ENCODE data around the gene DMBT1. TPM values are rescaled to one million over a fixed set of nuclear protein-coding genes. Genes with fewer than 3 reads are reported as not detected.
"Not testable (repeated sequence)": the region's sequence is repeated elsewhere in the genome, so short reads cannot be mapped to it uniquely, and the experiment has no call there.

Gene DMBT1
- total and polyA plus RNA-seq, 7 experiments from 2014 or later, result not detected

GRCh38 chr10:122577311-122577885, 16.8 kb downstream of the DMBT1 start:
- Histone ChIP-seq H3K36me3 (ENCODE audit: control insufficient read depth in 2 of 3, insufficient read depth in 3 of 3, low read length in 3 of 3) (no peaks in the 10 kb centered on the region), H3K4me3 (ENCODE audit: low read length) (no peak overlapping the region), H3K4me1 (ENCODE audit: control insufficient read depth in 2 of 2, insufficient read depth in 2 of 2, low read length in 2 of 2) (no peaks in the 10 kb centered on the region), H3K27ac (ENCODE audit: low read depth, low read length) (no peak overlapping the region), H3K9me3 (ENCODE audit: control insufficient read depth in 2 of 3, low read length in 3 of 3) (no peaks in the 10 kb centered on the region), H3K27me3 (ENCODE audit: control insufficient read depth in 2 of 2, insufficient read depth in 2 of 2, low read length in 2 of 2) (no peaks in the 10 kb centered on the region)
- ChIA-PET POLR2A (no interaction called here), CTCF (no interaction called here)
- Mint-ChIP-seq H3K27me3 (peaks cover 0 to 12% (median 0%) of the 10 kb centered on the region in 5 donors), H3K4me1 (no peaks in the 10 kb centered on the region), H3K27ac (no peak overlapping the region), H3K4me3 (no peak overlapping the region), H3K9me3 (peaks cover 0 to 16% (median 3%) of the 10 kb centered on the region in 11 donors), H3K36me3 (no peaks in the 10 kb centered on the region)
- no peak for ATAC-seq
- no peak for DNase-seq
- intact Hi-C loops (cut with micrococcal nuclease), result no loop called here

- not testable (repeated sequence) for H3K4me3 Mint-ChIP-seq
These were observed 25.5 kb downstream of the DMBT1 start for GRCh38 chr10:122586070-122586469.

GRCh38 chr10:122587098-122587760, 26.7 kb downstream of the DMBT1 start:
- Mint-ChIP-seq H3K9me3 (peaks cover 0 to 2% (median 0%) of the 10 kb centered on the region in 11 donors), H3K4me1 (no peaks in the 10 kb centered on the region), H3K4me3 (no peak overlapping the region), H3K27me3 (no peaks in the 10 kb centered on the region), H3K27ac (no peak overlapping the region), H3K36me3 (no peaks in the 10 kb centered on the region)
- DNase-seq (no peak), ATAC-seq (no peak)
- intact Hi-C loops (cut with micrococcal nuclease), result no loop called here
- ChIA-PET POLR2A (no interaction called here), CTCF (interaction anchor here (0.6 kb wide), 1 partner anchor 134 kb away, joined by 3 read pairs; no protein-coding TSS in a partner anchor)
- no peaks in the 10 kb centered on the region for H3K27me3 ChIP-seq (ENCODE audit: control insufficient read depth in 2 of 2, insufficient read depth in 2 of 2, low read length in 2 of 2)
- H3K9me3 ChIP-seq (ENCODE audit: control insufficient read depth in 2 of 3, low read length in 3 of 3), result no peaks in the 10 kb centered on the region
- no peaks in the 10 kb centered on the region for H3K4me1 ChIP-seq (ENCODE audit: control insufficient read depth in 2 of 2, insufficient read depth in 2 of 2, low read length in 2 of 2)
- no peaks in the 10 kb centered on the region for H3K36me3 ChIP-seq (ENCODE audit: control insufficient read depth in 2 of 3, insufficient read depth in 3 of 3, low read length in 3 of 3)
- H3K27ac ChIP-seq (ENCODE audit: low read depth, low read length), result no peak overlapping the region
- H3K4me3 ChIP-seq (ENCODE audit: low read length), result no peak overlapping the region

More at GRCh38 chr10:122586070-122586469, 25.5 kb downstream of the DMBT1 start:
- H3K36me3 ChIP-seq (ENCODE audit: control insufficient read depth in 2 of 3, insufficient read depth in 3 of 3, low read length in 3 of 3); ATAC-seq; POLR2A ChIA-PET; CTCF ChIA-PET; H3K27ac ChIP-seq (ENCODE audit: low read depth, low read length); H3K27me3 Mint-ChIP-seq; H3K9me3 Mint-ChIP-seq; intact Hi-C loops (cut with micrococcal nuclease); H3K27ac Mint-ChIP-seq; H3K4me1 ChIP-seq (ENCODE audit: control insufficient read depth in 2 of 2, insufficient read depth in 2 of 2, low read length in 2 of 2); H3K4me1 Mint-ChIP-seq; H3K9me3 ChIP-seq (ENCODE audit: control insufficient read depth in 2 of 3, low read length in 3 of 3); H3K4me3 ChIP-seq (ENCODE audit: low read length); H3K36me3 Mint-ChIP-seq; H3K27me3 ChIP-seq (ENCODE audit: control insufficient read depth in 2 of 2, insufficient read depth in 2 of 2, low read length in 2 of 2); DNase-seq: not testable (repeated sequence)

- no peak overlapping the region for H3K4me3 ChIP-seq (ENCODE audit: low read length)
- H3K36me3 Mint-ChIP-seq, result no peaks in the 10 kb centered on the region
- no peak overlapping the region for H3K4me3 Mint-ChIP-seq
- peaks cover 0 to 6% (median 0%) of the 10 kb centered on the region in 5 donors for H3K27me3 Mint-ChIP-seq
- no peaks in the 10 kb centered on the region for H3K4me1 ChIP-seq (ENCODE audit: control insufficient read depth in 2 of 2, insufficient read depth in 2 of 2, low read length in 2 of 2)
- H3K9me3 Mint-ChIP-seq, result peaks cover 0 to 2% (median 0%) of the 10 kb centered on the region in 11 donors
- no peak overlapping the region for H3K27ac ChIP-seq (ENCODE audit: low read depth, low read length)
- H3K4me1 Mint-ChIP-seq, result no peaks in the 10 kb centered on the region
- H3K27me3 ChIP-seq (ENCODE audit: control insufficient read depth in 2 of 2, insufficient read depth in 2 of 2, low read length in 2 of 2), result no peaks in the 10 kb centered on the region
- no peaks in the 10 kb centered on the region for H3K36me3 ChIP-seq (ENCODE audit: control insufficient read depth in 2 of 3, insufficient read depth in 3 of 3, low read length in 3 of 3)
- intact Hi-C loops (cut with micrococcal nuclease), result no loop called here
- H3K27ac Mint-ChIP-seq, result no peak overlapping the region
- H3K9me3 ChIP-seq (ENCODE audit: control insufficient read depth in 2 of 3, low read length in 3 of 3), result no peaks in the 10 kb centered on the region
- CTCF ChIA-PET, result interaction anchor here (0.6 kb wide), 1 partner anchor 325 kb away, joined by 3 read pairs; no protein-coding TSS in a partner anchor
- no peak for DNase-seq
- no peak for ATAC-seq
- POLR2A ChIA-PET, result no interaction called here
These were observed 27.8 kb downstream of the DMBT1 start for GRCh38 chr10:122588381-122588780.

- Mint-ChIP-seq H3K9me3 (peaks cover 0 to 2% (median 0%) of the 10 kb centered on the region in 11 donors), H3K27ac (no peak overlapping the region), H3K36me3 (no peaks in the 10 kb centered on the region), H3K4me1 (no peaks in the 10 kb centered on the region), H3K4me3 (no peak overlapping the region), H3K27me3 (peaks cover 0 to 8% (median 0%) of the 10 kb centered on the region in 5 donors)
- H3K36me3 ChIP-seq (ENCODE audit: control insufficient read depth in 2 of 3, insufficient read depth in 3 of 3, low read length in 3 of 3), result no peaks in the 10 kb centered on the region
- POLR2A ChIA-PET, result no interaction called here
- H3K27me3 ChIP-seq (ENCODE audit: control insufficient read depth in 2 of 2, insufficient read depth in 2 of 2, low read length in 2 of 2), result no peaks in the 10 kb centered on the region
- ATAC-seq (peak; percentile 9), DNase-seq (no peak)
- intact Hi-C loops (cut with micrococcal nuclease), result no loop called here
- no peak overlapping the region for H3K4me3 ChIP-seq (ENCODE audit: low read length)
- no peak overlapping the region for H3K27ac ChIP-seq (ENCODE audit: low read depth, low read length)
- no peaks in the 10 kb centered on the region for H3K4me1 ChIP-seq (ENCODE audit: control insufficient read depth in 2 of 2, insufficient read depth in 2 of 2, low read length in 2 of 2)
- no peaks in the 10 kb centered on the region for H3K9me3 ChIP-seq (ENCODE audit: control insufficient read depth in 2 of 3, low read length in 3 of 3)
- CTCF ChIA-PET, result no interaction called here
These were observed 29.6 kb downstream of the DMBT1 start for GRCh38 chr10:122590153-122590552.

- Mint-ChIP-seq H3K27ac (no peak overlapping the region), H3K36me3 (no peaks in the 10 kb centered on the region), H3K4me3 (no peak overlapping the region), H3K27me3 (peaks cover 0 to 8% (median 0%) of the 10 kb centered on the region in 5 donors), H3K4me1 (no peaks in the 10 kb centered on the region), H3K9me3 (peaks cover 0 to 2% (median 0%) of the 10 kb centered on the region in 11 donors)
- intact Hi-C loops (cut with micrococcal nuclease), result no loop called here
- no peak for DNase-seq
- ATAC-seq, result no peak
- Histone ChIP-seq H3K27me3 (ENCODE audit: control insufficient read depth in 2 of 2, insufficient read depth in 2 of 2, low read length in 2 of 2) (no peaks in the 10 kb centered on the region), H3K9me3 (ENCODE audit: control insufficient read depth in 2 of 3, low read length in 3 of 3) (no peaks in the 10 kb centered on the region), H3K4me3 (ENCODE audit: low read length) (no peak overlapping the region), H3K4me1 (ENCODE audit: control insufficient read depth in 2 of 2, insufficient read depth in 2 of 2, low read length in 2 of 2) (no peaks in the 10 kb centered on the region), H3K27ac (ENCODE audit: low read depth, low read length) (no peak overlapping the region), H3K36me3 (ENCODE audit: control insufficient read depth in 2 of 3, insufficient read depth in 3 of 3, low read length in 3 of 3) (no peaks in the 10 kb centered on the region)
- CTCF ChIA-PET, result no interaction called here
- POLR2A ChIA-PET, result no interaction called here
These were observed 31.2 kb downstream of the DMBT1 start for GRCh38 chr10:122591736-122592135.

- no peak overlapping the region for H3K27ac Mint-ChIP-seq
- no peaks in the 10 kb centered on the region for H3K36me3 Mint-ChIP-seq
- Histone ChIP-seq H3K4me1 (ENCODE audit: control insufficient read depth in 2 of 2, insufficient read depth in 2 of 2, low read length in 2 of 2) (no peaks in the 10 kb centered on the region), H3K9me3 (ENCODE audit: control insufficient read depth in 2 of 3, low read length in 3 of 3) (no peaks in the 10 kb centered on the region), H3K36me3 (ENCODE audit: control insufficient read depth in 2 of 3, insufficient read depth in 3 of 3, low read length in 3 of 3) (no peaks in the 10 kb centered on the region), H3K27me3 (ENCODE audit: control insufficient read depth in 2 of 2, insufficient read depth in 2 of 2, low read length in 2 of 2) (no peaks in the 10 kb centered on the region), H3K27ac (ENCODE audit: low read depth, low read length) (no peak overlapping the region), H3K4me3 (ENCODE audit: low read length) (no peak overlapping the region)
- intact Hi-C loops (cut with micrococcal nuclease), result no loop called here
- H3K4me1 Mint-ChIP-seq, result no peaks in the 10 kb centered on the region
- ChIA-PET POLR2A (no interaction called here), CTCF (no interaction called here)
- no peak for ATAC-seq
- H3K4me3 Mint-ChIP-seq, result no peak overlapping the region
- peaks cover 0 to 8% (median 0%) of the 10 kb centered on the region in 5 donors for H3K27me3 Mint-ChIP-seq
- no peak for DNase-seq
- peaks cover 0 to 2% (median 0%) of the 10 kb centered on the region in 11 donors for H3K9me3 Mint-ChIP-seq
These were observed 31.6 kb downstream of the DMBT1 start for GRCh38 chr10:122592161-122592560.
